ENCODE data around the gene CHID1. TPM values are rescaled to one million over a fixed set of nuclear protein-coding genes. Genes with fewer than 3 reads are reported as not detected.

Gene CHID1
- total RNA-seq, 1 experiment from 2014 or later = 85.6 TPM

GRCh38 chr11:818396-819128 is 92.0 kb downstream of the CHID1 start, which contains the start of gene PNPLA2:
TSS of gene PNPLA2 (plus strand) at chr11:818914. CDS start at chr11:819719, 805 bp downstream.
- H3K36me3 ChIP-seq (ENCODE audit: low read depth) = no peaks in the 10 kb centered on the region
- TSS peak; percentile 83 for BruUV-seq (replicated peaks)
- TF ChIP-seq EZH2 (IDR thresholded peaks at IDR 0.05; ENCODE audit: low read depth) = no peak
- TF ChIP-seq, protein P1, sequence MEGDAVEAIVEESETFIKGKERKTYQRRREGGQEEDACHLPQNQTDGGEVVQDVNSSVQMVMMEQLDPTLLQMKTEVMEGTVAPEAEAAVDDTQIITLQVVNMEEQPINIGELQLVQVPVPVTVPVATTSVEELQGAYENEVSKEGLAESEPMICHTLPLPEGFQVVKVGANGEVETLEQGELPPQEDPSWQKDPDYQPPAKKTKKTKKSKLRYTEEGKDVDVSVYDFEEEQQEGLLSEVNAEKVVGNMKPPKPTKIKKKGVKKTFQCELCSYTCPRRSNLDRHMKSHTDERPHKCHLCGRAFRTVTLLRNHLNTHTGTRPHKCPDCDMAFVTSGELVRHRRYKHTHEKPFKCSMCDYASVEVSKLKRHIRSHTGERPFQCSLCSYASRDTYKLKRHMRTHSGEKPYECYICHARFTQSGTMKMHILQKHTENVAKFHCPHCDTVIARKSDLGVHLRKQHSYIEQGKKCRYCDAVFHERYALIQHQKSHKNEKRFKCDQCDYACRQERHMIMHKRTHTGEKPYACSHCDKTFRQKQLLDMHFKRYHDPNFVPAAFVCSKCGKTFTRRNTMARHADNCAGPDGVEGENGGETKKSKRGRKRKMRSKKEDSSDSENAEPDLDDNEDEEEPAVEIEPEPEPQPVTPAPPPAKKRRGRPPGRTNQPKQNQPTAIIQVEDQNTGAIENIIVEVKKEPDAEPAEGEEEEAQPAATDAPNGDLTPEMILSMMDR (conservative IDR thresholded peaks at IDR 0.05) = no peak
- ChIA-PET POLR2A (ENCODE audit: unreplicated experiment) (interaction anchor here (0.6 to 1.6 kb wide), 8 partner anchors 14 to 741 kb away, joined by 3 to 17 read pairs (median 5); partner anchors contain the start of gene PIDD1), CTCF (interaction anchor here (0.7 kb wide), 1 partner anchor 1376 kb away, joined by 10 read pairs; no protein-coding TSS in a partner anchor)
- H3K9me3 ChIP-seq (ENCODE audit: insufficient read depth, low read depth) = no peaks in the 10 kb centered on the region
- H3K27me3 ChIP-seq (ENCODE audit: insufficient read depth, low read depth) = no peaks in the 10 kb centered on the region
- peaks cover 26% of the 10 kb centered on the region for H4K20me1 ChIP-seq (ENCODE audit: insufficient read depth)
- 0 out of 2 replicates have a peak within 1 kb of the TSS, but pooled peaks have one; percentile 58 for H2AFZ ChIP-seq
- peak within 1 kb of the TSS; percentile 87 for H3K27ac ChIP-seq
- intact Hi-C loops (cut with micrococcal nuclease; ENCODE audit: unreplicated experiment) = loop anchor here (2.0 kb wide), 1 partner anchor 16 kb away; no protein-coding TSS in a partner anchor
- H3K4me3 ChIP-seq = peak within 1 kb of the TSS; percentile 84
- H3K4me2 ChIP-seq = peak within 1 kb of the TSS; percentile 90
- H3K79me2 ChIP-seq (ENCODE audit: low read depth) = peaks cover 19% of the 10 kb centered on the region
- peak; percentile 73 to 79 for DNase-seq
- peaks cover 32% of the 10 kb centered on the region; the same call in 1 of the 2 replicates for H3F3A ChIP-seq (ENCODE audit: insufficient read depth, low read depth)
- H3K4me1 ChIP-seq (replicated peaks; ENCODE audit: insufficient read depth) = peaks cover 12% of the 10 kb centered on the region
- no peaks in the 10 kb centered on the region for H3K9me2 ChIP-seq (ENCODE audit: insufficient read depth)

Other genes with a start within 250 kb of the CHID1 start
- gene DEAF1, start 215.6 kb downstream of the CHID1 start, total RNA-seq (2021) = 36.9 and 44.4 TPM in 2 replicates
- gene TMEM80, start 215.0 kb downstream of the CHID1 start, total RNA-seq (2021) = 34.0 and 36.6 TPM in 2 replicates
- 228 and 229 TPM in 2 replicates for gene EPS8L2, start 204.6 kb downstream of the CHID1 start, total RNA-seq (2021)
- 434 and 446 TPM in 2 replicates for gene TALDO1, start 163.3 kb downstream of the CHID1 start, total RNA-seq (2021)
- gene GATD1, start 133.3 kb downstream of the CHID1 start, total RNA-seq (2021) = 52.7 and 61.9 TPM in 2 replicates
- gene CEND1, start 120.7 kb downstream of the CHID1 start, total RNA-seq (2021) = not detected in 2 replicates
- 24.6 and 25.8 TPM in 2 replicates for gene SLC25A22, start 112.5 kb downstream of the CHID1 start, total RNA-seq (2021)
- gene PIDD1, start 105.6 kb downstream of the CHID1 start, total RNA-seq (2021) = 16.7 and 24.3 TPM in 2 replicates
- gene RPLP2, start 100.8 kb downstream of the CHID1 start, total RNA-seq (2021) = 1,270 and 1,465 TPM in 2 replicates
- gene PNPLA2, start 91.9 kb downstream of the CHID1 start, total RNA-seq (2021) = 137 and 142 TPM in 2 replicates
- 17.5 and 21.2 TPM in 2 replicates for gene CRACR2B, start 82.9 kb downstream of the CHID1 start, total RNA-seq (2021)
- 184 and 199 TPM in 2 replicates for gene CD151, start 77.9 kb downstream of the CHID1 start, total RNA-seq (2021)
- 87.4 and 99.7 TPM in 2 replicates for gene POLR2L, start 68.3 kb downstream of the CHID1 start, total RNA-seq (2021)
- gene TSPAN4, start 68.0 kb downstream of the CHID1 start, total RNA-seq (2021) = 30.4 and 43.6 TPM in 2 replicates
- gene AP2A2, start 15.1 kb upstream of the CHID1 start, total RNA-seq (2021) = 39.4 and 44.0 TPM in 2 replicates
- 0.07 TPM in 1 of 2 replicates, not detected in the other for gene MUC6, start 125.9 kb upstream of the CHID1 start, total RNA-seq (2021)
- 0.03 and 0.04 TPM in 2 replicates for gene MUC2, start 164.1 kb upstream of the CHID1 start, total RNA-seq (2021)
- gene MUC5AC, start 247.1 kb upstream of the CHID1 start, total RNA-seq (2021) = 0.09 and 0.25 TPM in 2 replicates

All from PC-9 (cell line).